ENCODE data around the gene CFH. TPM values are rescaled to one million over a fixed set of nuclear protein-coding genes. Genes with fewer than 3 reads are reported as not detected.

Gene CFH
- total RNA-seq, 1 donor from 2014 or later, result 36.8 TPM

- intact Hi-C loops (cut with DNase I), result no loop called here
- Histone ChIP-seq H3K4me1 (peaks cover 8% of the 10 kb centered on the region), H3K27ac (no peak overlapping the region), H3K4me3 (no peak overlapping the region), H3K9me3 (no peaks in the 10 kb centered on the region), H3K36me3 (no peaks in the 10 kb centered on the region), H3K27me3 (no peaks in the 10 kb centered on the region)
- TF ChIP-seq CTCF (IDR thresholded peaks at IDR 0.05), result no peak
- no peak for TF ChIP-seq POLR2A (IDR thresholded peaks at IDR 0.05)
- no peak for TF ChIP-seq POLR2AphosphoS5 (IDR thresholded peaks at IDR 0.05; ENCODE audit: insufficient read depth in 1 of 2, low read depth in 1 of 2)
- DNase-seq (ENCODE audit: extremely low spot score in 2 of 2), result no peak
These were observed 40.0 kb upstream of the CFH start for GRCh38 chr1:196611873-196612272.

GRCh38 chr1:196619721-196620120, 32.1 kb upstream of the CFH start:
- H3K4me1 ChIP-seq, result no peaks in the 10 kb centered on the region
- TF ChIP-seq POLR2A (IDR thresholded peaks at IDR 0.05) (no peak), POLR2AphosphoS5 (IDR thresholded peaks at IDR 0.05; ENCODE audit: insufficient read depth in 1 of 2, low read depth in 1 of 2) (no peak), CTCF (IDR thresholded peaks at IDR 0.05) (no peak)
- no peaks in the 10 kb centered on the region for H3K36me3 ChIP-seq
- no peaks in the 10 kb centered on the region for H3K9me3 ChIP-seq
- no peak for DNase-seq (ENCODE audit: extremely low spot score in 2 of 2)
- H3K27ac ChIP-seq, result no peak overlapping the region
- no peaks in the 10 kb centered on the region for H3K27me3 ChIP-seq
- H3K4me3 ChIP-seq, result no peak overlapping the region
- intact Hi-C loops (cut with DNase I), result no loop called here

- H3K9me3 ChIP-seq, result no peaks in the 10 kb centered on the region
- H3K4me3 ChIP-seq, result no peak overlapping the region
- no peak for DNase-seq (ENCODE audit: extremely low spot score in 2 of 2)
- H3K36me3 ChIP-seq, result no peaks in the 10 kb centered on the region
- intact Hi-C loops (cut with DNase I), result no loop called here
- H3K27me3 ChIP-seq, result no peaks in the 10 kb centered on the region
- H3K27ac ChIP-seq, result no peak overlapping the region
- no peaks in the 10 kb centered on the region for H3K4me1 ChIP-seq
- TF ChIP-seq POLR2A (IDR thresholded peaks at IDR 0.05) (no peak), POLR2AphosphoS5 (IDR thresholded peaks at IDR 0.05; ENCODE audit: insufficient read depth in 1 of 2, low read depth in 1 of 2) (no peak), CTCF (IDR thresholded peaks at IDR 0.05) (no peak)
These were observed 28.8 kb upstream of the CFH start for GRCh38 chr1:196623079-196623478.

GRCh38 chr1:196628838-196629237, 23.0 kb upstream of the CFH start:
- H3K4me1 ChIP-seq, result no peaks in the 10 kb centered on the region
- H3K4me3 ChIP-seq, result no peak overlapping the region
- intact Hi-C loops (cut with DNase I), result no loop called here
- H3K27ac ChIP-seq, result no peak overlapping the region
- no peaks in the 10 kb centered on the region for H3K27me3 ChIP-seq
- no peak for TF ChIP-seq CTCF (IDR thresholded peaks at IDR 0.05)
- TF ChIP-seq POLR2AphosphoS5 (IDR thresholded peaks at IDR 0.05; ENCODE audit: insufficient read depth in 1 of 2, low read depth in 1 of 2), result no peak
- no peak for TF ChIP-seq POLR2A (IDR thresholded peaks at IDR 0.05)
- no peak for DNase-seq (ENCODE audit: extremely low spot score in 2 of 2)
- H3K9me3 ChIP-seq, result no peaks in the 10 kb centered on the region
- H3K36me3 ChIP-seq, result no peaks in the 10 kb centered on the region

GRCh38 chr1:196637606-196638005, 14.2 kb upstream of the CFH start:
- intact Hi-C loops (cut with DNase I), result no loop called here

More at GRCh38 chr1:196637606-196638005, 14.2 kb upstream of the CFH start:
- Histone ChIP-seq H3K27me3 (no peaks in the 10 kb centered on the region), H3K27ac (no peak overlapping the region), H3K9me3 (no peaks in the 10 kb centered on the region), H3K36me3 (no peaks in the 10 kb centered on the region), H3K4me3 (no peak overlapping the region), H3K4me1 (no peaks in the 10 kb centered on the region)
- DNase-seq (ENCODE audit: extremely low spot score in 2 of 2), result no peak
- TF ChIP-seq POLR2A (IDR thresholded peaks at IDR 0.05), result no peak
- no peak for TF ChIP-seq CTCF (IDR thresholded peaks at IDR 0.05)
- TF ChIP-seq POLR2AphosphoS5 (IDR thresholded peaks at IDR 0.05; ENCODE audit: insufficient read depth in 1 of 2, low read depth in 1 of 2), result no peak
